Measurements from ENCODE around the gene EFNA1. TPM values are rescaled to one million over a fixed set of nuclear protein-coding genes. Genes with fewer than 3 reads are reported as not detected.
A peak's percentile ranks its signal among the peaks of the same experiment; 100 is the strongest.

EFNA1 gene
- total RNA-seq, 1 donor from 2014 or later = 53.3 TPM

DNA sequence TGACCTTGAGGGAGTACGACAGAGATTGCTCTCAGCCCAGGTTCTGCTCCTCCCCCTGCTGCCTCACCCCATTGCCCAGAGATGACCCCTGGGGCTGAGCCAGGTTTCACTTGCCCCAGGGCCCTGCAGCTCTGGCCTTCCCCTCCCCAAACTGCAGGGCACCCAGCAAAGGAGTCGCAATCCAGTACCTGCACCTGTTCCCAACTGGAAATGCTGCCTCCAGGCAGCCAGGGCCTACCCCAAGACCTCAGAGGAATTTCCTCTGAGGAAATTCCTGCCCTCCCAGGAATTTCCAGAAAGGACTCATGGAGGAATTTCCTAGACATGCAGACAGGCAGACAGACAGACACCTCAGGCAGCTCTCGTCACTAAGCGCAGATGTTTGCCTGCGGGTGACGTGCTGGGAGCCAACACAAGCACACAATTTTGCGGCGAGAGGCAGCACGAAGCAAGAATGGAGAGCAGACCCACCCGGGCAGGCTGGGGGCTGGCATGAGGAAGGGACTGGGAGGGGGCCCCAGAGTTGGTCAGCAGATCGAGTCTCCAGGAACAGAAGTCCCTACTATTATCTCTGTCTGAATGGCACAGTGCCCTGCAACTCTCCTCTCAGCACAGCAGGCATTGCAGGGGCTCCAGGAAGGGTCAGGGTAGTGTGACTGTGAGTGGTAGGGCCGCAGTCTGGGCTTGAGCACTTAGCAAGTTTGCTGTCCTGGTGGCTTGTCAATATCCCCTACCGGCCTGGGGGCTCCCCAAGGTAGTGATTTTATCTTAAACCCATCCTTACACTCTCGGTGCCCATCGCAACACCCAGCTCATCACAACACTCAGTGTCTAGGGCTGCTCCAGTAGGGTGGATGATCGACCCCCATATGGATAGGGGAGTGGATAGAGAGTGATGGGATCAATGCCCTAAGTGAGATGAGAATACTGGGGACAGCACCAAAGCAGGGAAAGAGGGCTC lies 2.9 kb upstream of the EFNA1 start:
- peak; percentile 81 for DNase-seq (ENCODE audit: low read depth, low spot score)

DNA sequence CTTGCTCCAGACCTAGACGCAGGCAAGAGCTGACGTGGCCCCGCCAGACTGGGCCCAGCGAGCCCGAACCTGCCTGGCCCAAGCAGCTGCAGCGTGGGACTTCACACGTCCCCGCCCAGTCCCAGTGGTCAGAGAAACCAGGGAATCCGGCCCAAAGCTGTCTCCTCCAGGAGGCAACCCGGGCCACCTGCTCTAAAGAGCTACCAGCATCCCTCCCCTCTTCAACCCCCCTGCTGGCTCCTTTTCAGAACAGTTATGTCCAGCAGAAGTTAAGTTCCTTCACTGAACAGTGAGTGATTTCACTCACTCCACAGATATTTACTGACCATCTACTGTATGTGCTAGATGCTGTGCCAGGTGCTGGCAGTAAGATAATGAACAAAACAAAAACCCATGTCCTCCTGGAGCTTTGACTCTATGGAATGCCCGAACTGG lies 2.1 kb upstream of the EFNA1 start:
- no peak for DNase-seq (ENCODE audit: low read depth, low spot score)

- DNase-seq (ENCODE audit: low read depth, low spot score) = no peak
Observed at GRCh38 chr1:155125946-155126555, 1.6 kb upstream of the EFNA1 start.

DNA sequence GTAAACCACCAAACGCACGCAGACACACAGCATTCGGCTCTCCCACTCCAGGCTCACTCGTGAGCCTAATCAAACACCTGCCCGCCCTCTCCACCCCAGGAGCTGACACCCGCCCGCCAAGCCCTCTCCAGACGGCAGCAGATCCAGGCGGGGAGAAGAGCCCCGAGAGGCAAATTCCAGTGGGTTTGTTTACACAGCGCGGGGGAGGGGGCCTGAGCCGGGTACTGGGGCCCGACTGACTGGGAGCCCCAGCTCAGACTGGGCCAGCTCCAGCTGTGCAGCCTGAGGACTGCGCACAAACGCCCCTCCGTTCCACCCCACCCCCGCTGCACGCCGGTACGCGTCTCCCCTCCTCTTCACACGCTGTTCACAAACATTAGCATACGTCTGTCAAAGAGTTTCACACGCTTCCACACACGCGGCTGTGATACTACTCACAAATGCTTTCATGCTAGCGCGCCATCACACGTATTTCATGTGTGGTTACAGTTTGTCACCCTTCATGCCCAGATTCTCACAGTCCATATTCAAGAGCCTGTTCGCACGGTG lies 1.0 kb upstream of the EFNA1 start:
- DNase-seq (ENCODE audit: low read depth, low spot score) = no peak

DNA sequence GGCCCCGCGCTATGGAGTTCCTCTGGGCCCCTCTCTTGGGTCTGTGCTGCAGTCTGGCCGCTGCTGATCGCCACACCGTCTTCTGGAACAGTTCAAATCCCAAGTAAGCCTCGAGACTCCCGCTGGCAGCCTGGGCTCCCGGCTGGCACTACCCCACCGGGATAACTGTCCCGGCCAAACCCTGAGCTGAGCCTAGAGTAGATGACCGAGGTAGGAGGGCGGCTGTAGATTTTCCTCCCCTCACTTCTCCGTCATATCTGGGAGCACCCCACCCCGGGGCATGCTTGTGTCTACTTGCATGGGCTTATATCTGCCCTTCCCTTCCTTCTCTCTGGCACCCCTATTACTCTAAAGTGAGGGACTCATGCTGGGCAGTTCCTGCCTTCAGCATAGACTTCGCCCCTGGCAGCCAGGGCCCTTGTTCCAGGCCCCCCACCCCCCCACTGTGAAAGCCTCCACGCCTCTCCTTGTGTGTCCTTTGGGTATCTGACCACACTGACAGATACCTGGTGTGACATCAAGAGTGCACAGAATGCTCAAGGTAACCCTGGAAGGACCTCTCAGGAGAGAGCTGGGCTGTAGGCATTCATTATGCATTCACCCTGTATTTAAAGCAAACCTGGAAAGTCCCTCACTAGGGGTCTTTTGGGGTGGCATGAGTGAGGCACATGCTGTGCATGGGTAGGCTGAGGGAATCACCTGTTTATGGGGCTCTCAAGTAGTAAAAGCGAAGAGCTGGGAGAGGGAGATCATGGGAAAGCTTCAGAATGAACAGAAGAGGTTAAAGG lies 485 bp downstream of the EFNA1 start:
- DNase-seq (ENCODE audit: low read depth, low spot score) = no peak

- no peak for DNase-seq (ENCODE audit: low read depth, low spot score)
Observed at GRCh38 chr1:155128755-155129473, 1.2 kb downstream of the EFNA1 start.

DNA sequence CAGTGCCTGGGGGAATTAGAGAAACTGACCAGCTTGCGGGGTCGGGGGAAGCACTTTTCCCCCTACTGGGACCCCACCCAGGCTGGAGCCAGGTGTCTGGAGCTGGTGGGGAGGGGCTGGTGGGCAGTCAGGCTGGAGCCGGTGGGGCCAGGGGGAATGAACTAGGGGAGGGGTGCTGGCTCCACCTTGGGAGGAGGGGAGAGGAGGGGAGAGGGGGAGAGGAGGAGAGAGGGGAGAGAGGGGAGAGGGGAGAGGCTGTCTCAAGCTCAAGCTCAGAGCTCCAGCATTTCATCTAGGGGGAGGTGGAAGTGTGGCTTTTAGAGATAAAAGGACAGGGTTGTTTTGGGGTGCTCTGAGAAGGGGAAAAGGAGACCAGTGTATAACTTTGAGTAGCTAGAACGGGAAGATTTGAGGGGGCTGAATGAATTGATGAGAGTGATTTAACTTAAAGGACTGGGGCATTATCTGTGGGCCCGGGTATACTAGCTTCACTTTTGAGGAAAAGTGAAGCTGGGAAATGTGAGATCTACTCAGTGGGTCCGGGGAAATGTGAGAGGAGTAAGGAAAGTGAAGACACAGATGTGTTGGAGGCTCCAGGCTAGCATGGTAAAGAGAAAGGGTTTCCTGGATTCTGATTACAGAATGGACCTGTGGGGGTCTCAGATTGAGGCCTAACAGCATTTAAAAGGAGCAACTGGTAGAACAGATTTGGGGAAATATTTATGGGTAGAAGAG lies 2.8 kb downstream of the EFNA1 start:
- no peak for DNase-seq (ENCODE audit: low read depth, low spot score)

DNA sequence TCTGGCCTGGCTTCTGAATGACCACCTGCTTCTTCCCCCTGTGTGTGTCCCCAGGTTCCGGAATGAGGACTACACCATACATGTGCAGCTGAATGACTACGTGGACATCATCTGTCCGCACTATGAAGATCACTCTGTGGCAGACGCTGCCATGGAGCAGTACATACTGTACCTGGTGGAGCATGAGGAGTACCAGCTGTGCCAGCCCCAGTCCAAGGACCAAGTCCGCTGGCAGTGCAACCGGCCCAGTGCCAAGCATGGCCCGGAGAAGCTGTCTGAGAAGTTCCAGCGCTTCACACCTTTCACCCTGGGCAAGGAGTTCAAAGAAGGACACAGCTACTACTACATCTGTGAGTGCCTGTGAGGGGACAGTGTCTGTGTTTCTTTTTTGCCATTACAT lies 3.6 kb downstream of the EFNA1 start:
- DNase-seq (ENCODE audit: low read depth, low spot score) = no peak

DNA sequence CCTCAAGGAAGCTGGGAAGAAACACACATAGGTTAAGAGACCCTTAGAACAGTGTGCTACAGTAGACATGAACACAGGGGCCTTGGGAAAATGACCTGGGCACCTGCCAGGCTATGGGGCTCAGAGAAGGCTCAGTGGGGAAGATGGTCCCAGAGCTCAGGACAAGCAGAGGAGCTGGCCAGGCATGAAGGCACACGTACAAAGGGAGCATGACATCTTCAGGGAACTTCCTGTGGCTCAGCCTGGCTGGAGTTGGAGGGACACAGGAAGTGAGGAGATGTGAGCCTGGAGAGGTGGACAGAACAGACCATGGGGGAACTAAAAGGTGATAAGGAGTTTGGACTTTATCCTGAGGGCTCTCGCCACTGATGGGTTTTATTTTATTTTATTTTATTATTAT lies 4.2 kb downstream of the EFNA1 start:
- no peak for DNase-seq (ENCODE audit: low read depth, low spot score)

DNA sequence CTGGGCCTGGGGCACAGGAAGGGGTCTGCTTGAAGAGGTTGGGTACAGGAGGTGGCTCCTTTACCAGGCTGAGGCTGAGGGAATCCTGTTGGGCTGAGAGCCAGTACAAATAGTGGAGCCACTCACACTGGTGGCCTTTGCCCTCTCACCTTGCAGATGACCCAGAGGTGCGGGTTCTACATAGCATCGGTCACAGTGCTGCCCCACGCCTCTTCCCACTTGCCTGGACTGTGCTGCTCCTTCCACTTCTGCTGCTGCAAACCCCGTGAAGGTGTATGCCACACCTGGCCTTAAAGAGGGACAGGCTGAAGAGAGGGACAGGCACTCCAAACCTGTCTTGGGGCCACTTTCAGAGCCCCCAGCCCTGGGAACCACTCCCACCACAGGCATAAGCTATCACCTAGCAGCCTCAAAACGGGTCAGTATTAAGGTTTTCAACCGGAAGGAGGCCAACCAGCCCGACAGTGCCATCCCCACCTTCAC lies 6.2 kb downstream of the EFNA1 start:
- DNase-seq (ENCODE audit: low read depth, low spot score) = no peak

DNA sequence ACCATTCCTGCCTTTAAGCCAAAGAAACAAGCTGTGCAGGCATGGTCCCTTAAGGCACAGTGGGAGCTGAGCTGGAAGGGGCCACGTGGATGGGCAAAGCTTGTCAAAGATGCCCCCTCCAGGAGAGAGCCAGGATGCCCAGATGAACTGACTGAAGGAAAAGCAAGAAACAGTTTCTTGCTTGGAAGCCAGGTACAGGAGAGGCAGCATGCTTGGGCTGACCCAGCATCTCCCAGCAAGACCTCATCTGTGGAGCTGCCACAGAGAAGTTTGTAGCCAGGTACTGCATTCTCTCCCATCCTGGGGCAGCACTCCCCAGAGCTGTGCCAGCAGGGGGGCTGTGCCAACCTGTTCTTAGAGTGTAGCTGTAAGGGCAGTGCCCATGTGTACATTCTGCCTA lies 6.6 kb downstream of the EFNA1 start:
- DNase-seq (ENCODE audit: low read depth, low spot score) = no peak

DNA sequence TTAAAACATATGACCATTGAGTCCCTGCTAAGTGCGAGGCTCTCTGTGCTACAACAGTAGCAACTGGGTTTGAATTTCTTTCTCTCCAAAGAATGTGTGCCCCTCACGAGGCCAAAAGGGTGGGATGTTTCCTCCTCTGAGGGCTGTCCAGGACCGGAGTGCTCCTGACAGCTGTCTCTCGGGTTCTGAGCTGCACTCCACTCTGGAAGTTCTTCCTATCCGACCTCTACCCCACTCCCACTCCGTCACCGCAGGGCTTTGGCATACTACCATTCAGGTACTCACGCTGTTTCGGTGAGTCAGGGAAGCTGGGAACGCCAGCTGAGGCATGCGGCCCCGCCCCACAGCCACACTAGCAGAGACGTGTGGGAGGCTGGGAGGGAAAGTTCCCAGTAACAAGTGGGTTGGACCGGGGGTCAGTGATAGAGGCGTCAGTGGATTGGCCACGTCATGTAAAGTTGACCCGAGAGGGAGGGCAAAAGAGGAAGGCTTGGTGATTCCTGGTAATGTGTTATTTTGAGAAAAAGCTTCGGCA lies 7.3 kb downstream of the EFNA1 start:
- peak; percentile 89 for DNase-seq (ENCODE audit: low read depth, low spot score)

DNA sequence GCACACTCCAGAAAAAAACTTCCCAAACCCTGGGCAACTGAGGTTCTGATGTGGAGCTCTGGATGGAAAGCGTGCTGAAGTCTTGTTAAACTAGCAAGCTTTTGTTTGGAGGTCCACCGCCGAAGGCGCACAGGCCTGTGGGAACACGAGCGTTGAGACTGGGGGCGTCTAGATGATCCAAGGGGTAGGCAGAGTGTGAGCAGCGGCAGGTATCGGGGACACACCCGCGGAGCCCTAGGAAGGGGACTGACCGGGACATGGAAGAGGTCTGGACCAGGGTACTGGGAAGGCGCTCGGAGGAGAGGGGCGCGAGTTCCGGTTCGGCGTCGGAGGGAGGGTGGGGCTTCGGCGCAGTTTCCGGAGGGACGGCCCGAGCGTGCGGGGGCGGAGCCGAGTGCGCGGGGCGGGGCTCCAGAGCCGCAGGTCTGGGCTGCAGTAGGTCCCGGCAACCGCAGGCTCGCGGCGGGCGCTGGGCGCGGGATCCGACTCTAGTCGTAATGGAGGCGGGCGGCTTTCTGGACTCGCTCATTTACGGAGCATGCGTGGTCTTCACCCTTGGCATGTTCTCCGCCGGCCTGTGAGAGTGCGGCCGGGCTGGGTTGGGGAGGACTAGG lies 7.8 kb downstream of the EFNA1 start, which contains the start of gene SLC50A1:
Gene SLC50A1, plus strand, starts transcription at position 438 of the 614 bp plus-strand sequence. Its CDS starts 60 bp downstream, at position 498.
- DNase-seq (ENCODE audit: low read depth, low spot score) = peak; percentile 79

DNA sequence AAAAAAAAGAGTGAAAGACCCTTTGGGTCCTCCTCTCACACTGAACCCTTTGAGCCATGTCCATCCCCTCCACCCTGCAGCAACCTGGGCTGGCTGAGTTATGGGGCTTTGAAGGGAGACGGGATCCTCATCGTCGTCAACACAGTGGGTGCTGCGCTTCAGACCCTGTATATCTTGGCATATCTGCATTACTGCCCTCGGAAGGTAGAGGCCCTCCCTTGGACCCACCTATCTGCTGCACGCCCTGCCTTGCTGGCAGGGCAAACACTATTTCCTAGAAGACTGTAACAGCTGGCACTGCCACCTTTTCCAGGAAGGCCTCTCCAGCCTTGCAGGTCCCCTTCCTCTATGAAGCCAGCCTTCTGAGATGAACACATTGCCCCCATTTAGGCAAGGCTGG lies 9.1 kb downstream of the EFNA1 start:
- no peak for DNase-seq (ENCODE audit: low read depth, low spot score)

GRCh38 chr1:155137154-155137949 lies 9.7 kb downstream of the EFNA1 start:
- no peak for DNase-seq (ENCODE audit: low read depth, low spot score)

DNA sequence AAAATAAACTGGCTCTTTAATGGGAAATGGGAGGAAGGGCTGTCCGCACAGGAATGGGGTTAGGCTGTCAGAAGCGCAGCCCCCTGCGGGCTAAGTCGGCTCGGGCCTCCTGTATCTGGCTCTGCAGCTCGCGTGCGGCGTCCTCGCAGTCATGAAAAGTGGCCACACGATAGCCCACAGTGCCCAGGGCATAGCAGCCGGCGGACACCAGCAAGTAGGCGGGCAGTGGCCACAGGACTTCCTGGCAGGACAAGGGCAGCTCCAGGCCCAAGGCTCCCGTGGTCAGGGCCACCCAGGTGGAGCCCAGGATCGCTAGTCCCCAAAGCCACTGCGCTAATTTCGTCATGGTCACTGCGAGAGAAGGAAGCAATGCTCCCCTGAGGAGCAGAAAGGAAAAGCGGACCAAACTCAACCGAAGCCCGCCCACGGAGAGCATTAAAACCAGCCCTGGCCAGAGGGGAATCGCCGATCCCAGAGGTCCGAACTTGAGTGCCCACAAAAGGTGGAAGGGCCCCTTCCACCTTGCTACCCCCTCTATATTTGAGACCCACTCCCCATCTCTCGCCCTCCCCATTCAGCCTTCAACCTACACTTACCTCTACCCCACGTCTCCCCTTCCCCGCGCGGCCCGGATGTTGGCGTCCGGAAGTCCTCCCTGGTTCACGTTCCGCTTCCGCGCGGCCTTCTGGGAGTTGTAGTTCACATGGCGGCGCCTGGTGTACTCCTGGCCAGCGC lies 12.4 kb downstream of the EFNA1 start, which contains the start of gene DPM3:
Gene DPM3, minus strand, starts transcription at position 637 of the 735 bp plus-strand sequence. Its CDS starts 291 bp downstream, at position 346.
- DNase-seq (ENCODE audit: low read depth, low spot score) = peak; percentile 33

- no peak for DNase-seq (ENCODE audit: low read depth, low spot score)
Observed at GRCh38 chr1:155140630-155140953, 12.9 kb downstream of the EFNA1 start.

DNA sequence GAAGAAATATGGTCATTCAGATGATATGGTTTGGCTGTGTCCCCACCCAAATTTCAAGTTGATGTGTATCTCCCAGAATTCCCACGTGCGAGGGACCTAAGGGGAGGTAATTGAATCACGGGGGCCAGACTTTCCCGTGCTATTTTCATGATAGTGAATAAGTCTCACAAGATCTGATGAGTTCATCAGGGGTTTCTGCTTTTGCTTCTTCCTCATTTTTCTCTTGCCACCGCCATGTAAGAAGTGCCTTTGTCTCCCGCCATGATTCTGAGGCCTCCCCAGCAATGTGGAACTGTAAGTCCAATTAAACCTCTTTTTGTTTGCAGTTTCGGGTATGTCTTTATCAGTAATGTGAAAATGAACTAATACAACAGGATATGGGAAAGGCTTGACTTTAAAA lies 14.1 kb downstream of the EFNA1 start:
- no peak for DNase-seq (ENCODE audit: low read depth, low spot score)
